Measurements from ENCODE around the gene KRT36.

DNA sequence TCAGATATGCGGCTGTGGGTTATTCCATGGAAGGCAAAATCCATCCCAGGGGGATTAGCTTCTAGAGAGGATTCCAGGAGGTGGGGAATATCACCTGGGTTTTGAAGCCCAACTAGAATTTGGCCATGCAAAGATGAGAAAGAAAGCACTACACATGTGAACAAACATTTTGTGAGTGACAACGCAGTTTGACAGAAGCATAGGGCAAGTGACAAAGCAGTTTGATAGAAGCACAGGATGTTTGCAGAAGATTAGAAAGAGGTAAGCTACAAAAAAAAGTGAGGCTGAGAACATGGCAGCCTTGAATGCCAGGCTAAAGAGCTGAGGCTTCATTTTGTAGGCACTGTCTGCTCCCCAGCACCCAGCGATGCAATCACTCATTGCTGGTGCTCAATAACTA lies 36.6 kb downstream of the KRT36 start:
- TF ChIP-seq, protein P1, sequence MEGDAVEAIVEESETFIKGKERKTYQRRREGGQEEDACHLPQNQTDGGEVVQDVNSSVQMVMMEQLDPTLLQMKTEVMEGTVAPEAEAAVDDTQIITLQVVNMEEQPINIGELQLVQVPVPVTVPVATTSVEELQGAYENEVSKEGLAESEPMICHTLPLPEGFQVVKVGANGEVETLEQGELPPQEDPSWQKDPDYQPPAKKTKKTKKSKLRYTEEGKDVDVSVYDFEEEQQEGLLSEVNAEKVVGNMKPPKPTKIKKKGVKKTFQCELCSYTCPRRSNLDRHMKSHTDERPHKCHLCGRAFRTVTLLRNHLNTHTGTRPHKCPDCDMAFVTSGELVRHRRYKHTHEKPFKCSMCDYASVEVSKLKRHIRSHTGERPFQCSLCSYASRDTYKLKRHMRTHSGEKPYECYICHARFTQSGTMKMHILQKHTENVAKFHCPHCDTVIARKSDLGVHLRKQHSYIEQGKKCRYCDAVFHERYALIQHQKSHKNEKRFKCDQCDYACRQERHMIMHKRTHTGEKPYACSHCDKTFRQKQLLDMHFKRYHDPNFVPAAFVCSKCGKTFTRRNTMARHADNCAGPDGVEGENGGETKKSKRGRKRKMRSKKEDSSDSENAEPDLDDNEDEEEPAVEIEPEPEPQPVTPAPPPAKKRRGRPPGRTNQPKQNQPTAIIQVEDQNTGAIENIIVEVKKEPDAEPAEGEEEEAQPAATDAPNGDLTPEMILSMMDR (IDR thresholded peaks at IDR 0.05), result no peak
- no peak for TF ChIP-seq POLR2AphosphoS5 (IDR thresholded peaks at IDR 0.05; ENCODE audit: insufficient read depth in 1 of 2, low read depth in 1 of 2)
